Measurements from ENCODE around the gene ESPL1. TPM values are rescaled to one million over a fixed set of nuclear protein-coding genes. Genes with fewer than 3 reads are reported as not detected.

Gene ESPL1
- total and polyA plus RNA-seq, 2 of the 8 experiments (the other 6 are each of a cell fraction or from before 2014, with no cell fraction given): 31.8 to 52.7 TPM

- H3K36me3 ChIP-seq (ENCODE audit: control insufficient read depth in 2 of 4, insufficient read depth in 4 of 4, low read length in 3 of 4): no peaks in the 10 kb centered on the region; a peak in 1 of 8 replicates
- TF ChIP-seq MAX (IDR thresholded peaks at IDR 0.05) (no peak), CREB1 (IDR thresholded peaks at IDR 0.05) (peak; percentile 81), EGR1 (IDR thresholded peaks at IDR 0.05; ENCODE audit: borderline replicate concordance, low read depth, low read length) (peak; percentile 37; the same call in 1 of the 2 replicates), POLR2A (IDR thresholded peaks at IDR 0.05; ENCODE audit: control extremely low read depth in 1 of 2, low read depth in 2 of 2, low read length in 2 of 2) (no peak; a peak in 1 of 3 replicates), RAD21 (IDR thresholded peaks at IDR 0.05 in 1 of 2, conservative IDR thresholded peaks at IDR 0.05 in 1 of 2; ENCODE audit: low read depth in 2 of 2, low read length in 2 of 2) (peak in 1 of 2 experiments; percentile 22; a peak in 1 of 4 replicates), SIN3A (conservative IDR thresholded peaks at IDR 0.05 in 1 of 2, IDR thresholded peaks at IDR 0.05 in 1 of 2; ENCODE audit: low read depth in 1 of 2, low read length in 2 of 2) (0 out of 4 replicates have a peak, but pooled peaks of 1 of the 2 experiments have one; percentile 18), TAF7 (optimal IDR thresholded peaks at IDR 0.05; ENCODE audit: borderline replicate concordance, low read depth, low read length) (peak; percentile 37), ASH2L (IDR thresholded peaks at IDR 0.05; ENCODE audit: low read length) (peak; percentile 61), CHD2 (IDR thresholded peaks at IDR 0.05; ENCODE audit: low read length) (no peak)
Observed at GRCh38 chr12:53221203-53222080, 46.7 kb upstream of the ESPL1 start.

More at GRCh38 chr12:53221203-53222080, 46.7 kb upstream of the ESPL1 start:
- H3K4me3 ChIP-seq (ENCODE audit: extremely low read depth in 1 of 4, insufficient read depth in 2 of 4, low read depth in 3 of 4, low read length in 4 of 4): peak overlapping the region; percentile 73 to 97 (median 82)
- H2AFZ ChIP-seq (ENCODE audit: low read length): no peak overlapping the region; the same call in 1 of the 2 replicates
- peaks cover 5 to 24% of the 10 kb centered on the region in 2 experiments for H3K79me2 ChIP-seq (ENCODE audit: control insufficient read depth in 1 of 2, insufficient read depth in 2 of 2, low read length in 2 of 2)
- peak overlapping the region; percentile 5 for H3K14ac ChIP-seq (ENCODE audit: insufficient read length)
- ChIA-PET POLR2A (ENCODE audit: partially characterized antibody) (interaction anchor here (0.6 to 13.6 kb wide), 10 partner anchors 8 to 142 kb away, joined by 3 to 151 read pairs (median 4); partner anchors contain the start of genes ESPL1, RARG and SOAT2), CTCF (ENCODE audit: partially characterized antibody) (interaction anchor here (1.2 to 22.3 kb wide), 5 partner anchors 11 to 67 kb away, joined by 4 to 654 read pairs (median 21); partner anchors contain the start of genes ESPL1 and RARG)
- H2BK5ac ChIP-seq (ENCODE audit: low read depth, low read length): peak overlapping the region; percentile 95; the same call in 1 of the 2 replicates
- H3K27ac ChIP-seq (ENCODE audit: low read depth, low read length): peak overlapping the region; percentile 66
- H3K23ac ChIP-seq (ENCODE audit: insufficient read length): no peak overlapping the region
- peak overlapping the region; percentile 93 for H4K91ac ChIP-seq (replicated peaks; ENCODE audit: insufficient read length, low read length)
- H3K56ac ChIP-seq (replicated peaks; ENCODE audit: insufficient read length, low read depth, low read length): peak overlapping the region; percentile 77
- peak overlapping the region; percentile 30 for H4K5ac ChIP-seq (ENCODE audit: insufficient read length, low read depth, low read length)
- H3K18ac ChIP-seq (ENCODE audit: extremely low read depth, low read length): peak overlapping the region; percentile 86
- peaks cover 35 to 66% (median 50%) of the 10 kb centered on the region in 4 experiments for H3K4me1 ChIP-seq (replicated peaks in 1 of 4; ENCODE audit: control insufficient read depth in 3 of 4, insufficient read depth in 4 of 4, low read length in 3 of 4)
- H3K9ac ChIP-seq (replicated peaks in 1 of 4; ENCODE audit: extremely low read depth in 1 of 4, low read depth in 3 of 4, low read length in 3 of 4): peak overlapping the region in 3 of 4 experiments; percentile 54 to 62 (median 61); a peak in 3 of 7 replicates
- peak overlapping the region; percentile 1 for H3K4ac ChIP-seq (replicated peaks; ENCODE audit: insufficient read length, low read depth, low read length)
- DNase-seq (ENCODE audit: low read depth in 1 of 2, low spot score in 2 of 2): peak in 1 of 2 experiments; percentile 90
- H4K20me1 ChIP-seq (replicated peaks in 1 of 2; ENCODE audit: control insufficient read depth in 1 of 2, insufficient read depth in 2 of 2, low read length in 2 of 2): peaks cover 0 to 3% of the 10 kb centered on the region in 2 experiments
- H2BK12ac ChIP-seq (ENCODE audit: low read depth, low read length): peak overlapping the region; percentile 60; the same call in 1 of the 2 replicates
- H3K9me3 ChIP-seq (ENCODE audit: insufficient read depth in 2 of 2, low read depth in 1 of 2, low read length in 1 of 2): no peaks in the 10 kb centered on the region
- peaks cover 6% of the 10 kb centered on the region for H3K79me1 ChIP-seq (ENCODE audit: low read depth, low read length)
- WGBS, 2 experiments (ENCODE audit: extremely low coverage in 1 of 2, insufficient coverage in 1 of 2, insufficient read length in 1 of 2, insufficient replicate concordance in 2 of 2, low coverage in 1 of 2, low lambda C conversion rate in 2 of 2, missing lambda C conversion rate in 1 of 2): 3% methylated on average over 42 of the region's 72 CpGs; no CpG with 5 or more reads in 1 of the 2 experiments
- H4K8ac ChIP-seq (ENCODE audit: extremely low read depth, insufficient read depth, low read length): peak overlapping the region; percentile 41; the same call in 1 of the 2 replicates
- 0 out of 2 replicates have a peak overlapping the region, but pooled peaks have one; percentile 65 for H2BK15ac ChIP-seq (ENCODE audit: low read length)
- no peak overlapping the region for H2BK20ac ChIP-seq (ENCODE audit: low read length)
- H3K4me2 ChIP-seq (ENCODE audit: insufficient read depth in 1 of 2, low read depth in 2 of 2, low read length in 2 of 2): peak overlapping the region; percentile 99 to 100
- peaks cover 31% of the 10 kb centered on the region for H3K23me2 ChIP-seq (ENCODE audit: low read depth, low read length)
- H3K27me3 ChIP-seq (replicated peaks in 1 of 4; ENCODE audit: control insufficient read depth in 3 of 4, extremely low read depth in 1 of 4, insufficient read depth in 3 of 4, low read length in 3 of 4): peaks cover 0 to 3% (median 0%) of the 10 kb centered on the region in 4 experiments; a peak in 1 of 7 replicates
- no peak for FAIRE-seq
- no peak overlapping the region for H2BK120ac ChIP-seq (replicated peaks; ENCODE audit: low read depth, low read length)
- peak overlapping the region; percentile 78; the same call in 1 of the 2 replicates for H2AK5ac ChIP-seq (ENCODE audit: low read depth, low read length)
